ENCODE measurements around the gene SLC15A5. TPM values are rescaled to one million over a fixed set of nuclear protein-coding genes. Genes with fewer than 3 reads are reported as not detected.

Gene SLC15A5
- total and polyA plus RNA-seq, 2 of the 8 experiments (the other 6 are each of a cell fraction or from before 2014, with no cell fraction given), result not detected

DNA sequence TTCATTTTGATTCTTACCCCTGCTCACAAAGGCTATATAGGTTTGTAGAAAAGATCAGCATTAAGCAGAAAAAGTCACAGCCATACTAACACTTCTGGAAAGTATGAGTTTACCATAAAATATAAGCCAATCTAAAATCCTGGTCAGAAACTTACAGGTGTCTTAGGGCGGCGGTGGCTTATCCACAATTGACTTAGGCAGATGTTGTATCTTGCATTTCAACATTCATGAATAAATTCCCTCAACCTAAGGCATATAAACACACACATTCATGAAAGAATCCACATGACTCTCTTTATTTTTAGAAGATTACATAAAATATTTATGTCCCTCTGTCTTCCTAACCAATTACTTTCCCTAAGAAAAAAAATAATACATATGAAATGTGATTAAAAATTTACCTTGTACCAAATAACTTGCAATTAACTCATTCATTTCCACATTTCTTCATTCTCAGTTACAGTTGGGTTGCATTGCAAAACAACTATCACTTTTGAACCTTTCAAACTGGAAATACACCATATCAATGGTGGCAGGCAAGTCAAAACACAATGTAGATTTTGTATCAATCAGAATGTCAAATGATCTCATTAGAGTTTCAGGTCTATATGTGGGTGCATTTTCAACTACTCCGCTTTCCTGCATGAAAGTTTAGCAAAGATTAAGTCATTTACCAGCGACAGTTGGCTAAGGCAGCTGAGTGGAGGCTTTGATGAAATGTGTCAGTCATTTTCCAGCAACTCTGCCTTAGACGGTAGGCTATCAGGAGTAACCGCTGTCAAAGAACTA, 124.4 kb downstream of the SLC15A5 start:
- H2BK12ac ChIP-seq (ENCODE audit: low read depth, low read length), result no peak overlapping the region
- no peak overlapping the region for H2BK15ac ChIP-seq (ENCODE audit: low read length)
- no peak overlapping the region for H2AFZ ChIP-seq (ENCODE audit: low read length)
- no peak overlapping the region for H4K8ac ChIP-seq (ENCODE audit: extremely low read depth, insufficient read depth, low read length)
- H3K14ac ChIP-seq (ENCODE audit: insufficient read length), result no peak overlapping the region
- H3K4me1 ChIP-seq (replicated peaks in 1 of 4; ENCODE audit: control insufficient read depth in 3 of 4, insufficient read depth in 4 of 4, low read length in 3 of 4), result no peaks in the 10 kb centered on the region
- no peaks in the 10 kb centered on the region for H3K9me3 ChIP-seq (ENCODE audit: insufficient read depth in 2 of 2, low read depth in 1 of 2, low read length in 1 of 2)
- H2BK120ac ChIP-seq (replicated peaks; ENCODE audit: low read depth, low read length), result no peak overlapping the region
- no peak overlapping the region for H2BK20ac ChIP-seq (ENCODE audit: low read length)
- ChIA-PET POLR2A (ENCODE audit: partially characterized antibody) (no interaction called here), CTCF (ENCODE audit: partially characterized antibody) (interaction anchor here (0.8 to 2.2 kb wide), 3 partner anchors 11 to 207 kb away, joined by 3 to 5 read pairs (median 4); no protein-coding TSS in a partner anchor)
- H3K18ac ChIP-seq (ENCODE audit: extremely low read depth, low read length), result no peak overlapping the region
- DNase-seq (ENCODE audit: low read depth in 1 of 2, low spot score in 2 of 2), result no peak
- no peak overlapping the region for H2AK5ac ChIP-seq (ENCODE audit: low read depth, low read length)
- H4K20me1 ChIP-seq (replicated peaks in 1 of 2; ENCODE audit: control insufficient read depth in 1 of 2, insufficient read depth in 2 of 2, low read length in 2 of 2), result no peaks in the 10 kb centered on the region
- H3K36me3 ChIP-seq (ENCODE audit: control insufficient read depth in 2 of 4, insufficient read depth in 4 of 4, low read length in 3 of 4), result no peaks in the 10 kb centered on the region
- H3K23me2 ChIP-seq (ENCODE audit: low read depth, low read length), result no peaks in the 10 kb centered on the region
- no peaks in the 10 kb centered on the region for H3K27me3 ChIP-seq (replicated peaks in 1 of 4; ENCODE audit: control insufficient read depth in 3 of 4, extremely low read depth in 1 of 4, insufficient read depth in 3 of 4, low read length in 3 of 4)
- H3K79me2 ChIP-seq (ENCODE audit: control insufficient read depth in 1 of 2, insufficient read depth in 2 of 2, low read length in 2 of 2), result no peaks in the 10 kb centered on the region
- FAIRE-seq, result no peak
- no peak overlapping the region for H3K9ac ChIP-seq (replicated peaks in 1 of 4; ENCODE audit: extremely low read depth in 1 of 4, low read depth in 3 of 4, low read length in 3 of 4)
- H3K79me1 ChIP-seq (ENCODE audit: low read depth, low read length), result no peaks in the 10 kb centered on the region
- no peak overlapping the region for H2BK5ac ChIP-seq (ENCODE audit: low read depth, low read length)
- H4K91ac ChIP-seq (replicated peaks; ENCODE audit: insufficient read length, low read length), result no peak overlapping the region
- no peak overlapping the region for H3K4me2 ChIP-seq (ENCODE audit: insufficient read depth in 1 of 2, low read depth in 2 of 2, low read length in 2 of 2)
- H3K4ac ChIP-seq (replicated peaks; ENCODE audit: insufficient read length, low read depth, low read length), result no peak overlapping the region
- H3K27ac ChIP-seq (ENCODE audit: low read depth, low read length), result no peak overlapping the region
- no peak overlapping the region for H3K56ac ChIP-seq (replicated peaks; ENCODE audit: insufficient read length, low read depth, low read length)
- H3K23ac ChIP-seq (ENCODE audit: insufficient read length), result no peak overlapping the region
- H4K5ac ChIP-seq (ENCODE audit: insufficient read length, low read depth, low read length), result no peak overlapping the region
- WGBS, 2 experiments (ENCODE audit: extremely low coverage in 1 of 2, insufficient coverage in 1 of 2, insufficient read length in 1 of 2, insufficient replicate concordance in 2 of 2, low coverage in 1 of 2, low lambda C conversion rate in 2 of 2, missing lambda C conversion rate in 1 of 2), result 96% methylated on average over 6 of the region's 6 CpGs; no CpG with 5 or more reads in 1 of the 2 experiments
- H3K4me3 ChIP-seq (ENCODE audit: extremely low read depth in 1 of 4, insufficient read depth in 2 of 4, low read depth in 3 of 4, low read length in 4 of 4), result no peak overlapping the region
- TF ChIP-seq SP2 (IDR thresholded peaks at IDR 0.05; ENCODE audit: low read length) (no peak), MAFK (IDR thresholded peaks at IDR 0.05; ENCODE audit: low read depth, low read length) (no peak), SUZ12 (IDR thresholded peaks at IDR 0.05; ENCODE audit: low read length) (no peak), SAP30 (IDR thresholded peaks at IDR 0.05; ENCODE audit: insufficient read depth, insufficient replicate concordance, low read length) (no peak), TAF7 (optimal IDR thresholded peaks at IDR 0.05; ENCODE audit: borderline replicate concordance, low read depth, low read length) (no peak), HDAC6 (IDR thresholded peaks at IDR 0.05; ENCODE audit: low read depth, low read length) (no peak), TEAD4 (IDR thresholded peaks at IDR 0.05; ENCODE audit: low read depth, low read length) (no peak), TCF12 (IDR thresholded peaks at IDR 0.05; ENCODE audit: low read depth, low read length) (no peak), BCL11A (IDR thresholded peaks at IDR 0.05; ENCODE audit: low read depth in 2 of 2, low read length in 2 of 2) (no peak), SIRT6 (IDR thresholded peaks at IDR 0.05; ENCODE audit: low read length) (no peak), RNF2 (IDR thresholded peaks at IDR 0.05; ENCODE audit: borderline replicate concordance, low read depth, low read length, missing control alignments, poor library complexity, severe bottlenecking) (no peak), KDM5A (IDR thresholded peaks at IDR 0.05; ENCODE audit: low read length) (no peak), YY1 (IDR thresholded peaks at IDR 0.05; ENCODE audit: low read depth, low read length) (no peak), CEBPB (IDR thresholded peaks at IDR 0.05; ENCODE audit: low read depth, low read length) (no peak)

Data from H1 (cell line).